Measurements from ENCODE around the gene KRT78. TPM values are rescaled to one million over a fixed set of nuclear protein-coding genes. Genes with fewer than 3 reads are reported as not detected.

The KRT78 gene
- total and polyA plus RNA-seq, 2 of the 13 experiments (the other 11 are each of a cell fraction or from before 2014, with no cell fraction given) = not detected

DNA sequence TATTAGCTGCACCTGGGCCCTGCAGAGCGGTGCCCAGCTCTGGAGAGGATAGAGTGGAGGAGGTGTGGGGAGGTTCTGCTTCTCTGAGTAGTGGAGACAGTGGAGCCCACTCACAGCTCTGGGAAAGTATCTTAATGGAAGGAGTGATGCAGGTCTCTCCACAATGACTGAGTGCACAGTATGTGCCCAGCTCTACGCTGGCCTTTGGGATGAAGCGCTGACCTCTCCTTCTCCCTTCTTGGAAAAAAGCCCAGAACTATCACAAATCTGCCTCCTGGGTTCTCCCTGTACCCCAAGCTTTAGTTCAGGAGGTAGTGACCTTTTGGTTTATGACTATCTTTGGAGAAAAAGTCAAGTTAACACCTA, 52.4 kb downstream of the KRT78 start:
- Histone ChIP-seq H3K27ac (ENCODE audit: extremely low read length, insufficient read depth, low read length) (no peak overlapping the region), H3K27me3 (ENCODE audit: control insufficient read depth in 1 of 2, insufficient read depth in 2 of 2, low read length in 2 of 2) (peaks cover 0 to 18% of the 10 kb centered on the region in 2 experiments; a peak in 3 of 5 replicates), H3K36me3 (replicated peaks in 1 of 2; ENCODE audit: control insufficient read depth in 1 of 2, insufficient read depth in 2 of 2, low read length in 2 of 2) (no peaks in the 10 kb centered on the region), H3K4me2 (ENCODE audit: low read depth, low read length) (no peak overlapping the region), H3K79me2 (ENCODE audit: insufficient read depth, low read length) (no peaks in the 10 kb centered on the region), H3K4me1 (ENCODE audit: insufficient read depth, low read length) (no peaks in the 10 kb centered on the region), H4K20me1 (ENCODE audit: insufficient read depth, low read length) (no peaks in the 10 kb centered on the region), H2AFZ (ENCODE audit: low read length) (no peak overlapping the region), H3K4me3 (replicated peaks in 1 of 3; ENCODE audit: insufficient read depth in 1 of 3, low read depth in 2 of 3, low read length in 3 of 3) (no peak overlapping the region), H3K9ac (ENCODE audit: insufficient read depth, low read depth, low read length) (no peak overlapping the region), H3K9me3 (ENCODE audit: low read length) (no peaks in the 10 kb centered on the region)
- ChIA-PET POLR2A (no interaction called here), CTCF (ENCODE audit: low intra/inter-chr PET ratio, low total read pairs) (no interaction called here)
- TF ChIP-seq RBFOX2 (IDR thresholded peaks at IDR 0.05; ENCODE audit: low read depth, low read length) = no peak
- no peak for TF ChIP-seq ZNF761 (CRISPR knock-in tag; conservative IDR thresholded peaks at IDR 0.05)
- no peak for TF ChIP-seq ZNF329 (CRISPR knock-in tag; IDR thresholded peaks at IDR 0.05; ENCODE audit: low read depth)
- no peak for TF ChIP-seq TARDBP (CRISPR knock-in tag; IDR thresholded peaks at IDR 0.05)
- TF ChIP-seq MED1 (CRISPR knock-in tag; IDR thresholded peaks at IDR 0.05) = no peak
- TF ChIP-seq IRF2 (CRISPR knock-in tag; IDR thresholded peaks at IDR 0.05) = no peak
- no peak for TF ChIP-seq ZFP41 (CRISPR knock-in tag; IDR thresholded peaks at IDR 0.05; ENCODE audit: borderline replicate concordance)
- TF ChIP-seq, protein P1, sequence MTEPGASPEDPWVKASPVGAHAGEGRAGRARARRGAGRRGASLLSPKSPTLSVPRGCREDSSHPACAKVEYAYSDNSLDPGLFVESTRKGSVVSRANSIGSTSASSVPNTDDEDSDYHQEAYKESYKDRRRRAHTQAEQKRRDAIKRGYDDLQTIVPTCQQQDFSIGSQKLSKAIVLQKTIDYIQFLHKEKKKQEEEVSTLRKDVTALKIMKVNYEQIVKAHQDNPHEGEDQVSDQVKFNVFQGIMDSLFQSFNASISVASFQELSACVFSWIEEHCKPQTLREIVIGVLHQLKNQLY (CRISPR knock-in tag; IDR thresholded peaks at IDR 0.05) = no peak
- no peak for TF ChIP-seq FOXK2 (IDR thresholded peaks at IDR 0.05)
- TF ChIP-seq MBD4 (IDR thresholded peaks at IDR 0.05; ENCODE audit: borderline replicate concordance, low read length) = no peak
- no peak for TF ChIP-seq TCF12 (IDR thresholded peaks at IDR 0.05)
- TF ChIP-seq TCF12 (CRISPR knock-in tag; IDR thresholded peaks at IDR 0.05) = no peak
- TF ChIP-seq EED (CRISPR knock-in tag; IDR thresholded peaks at IDR 0.05) = no peak
- no peak for TF ChIP-seq GTF2F1 (IDR thresholded peaks at IDR 0.05; ENCODE audit: low read length)
- TF ChIP-seq ZNF652 (CRISPR knock-in tag; IDR thresholded peaks at IDR 0.05; ENCODE audit: borderline replicate concordance, low read depth) = no peak
- TF ChIP-seq, protein P2, sequence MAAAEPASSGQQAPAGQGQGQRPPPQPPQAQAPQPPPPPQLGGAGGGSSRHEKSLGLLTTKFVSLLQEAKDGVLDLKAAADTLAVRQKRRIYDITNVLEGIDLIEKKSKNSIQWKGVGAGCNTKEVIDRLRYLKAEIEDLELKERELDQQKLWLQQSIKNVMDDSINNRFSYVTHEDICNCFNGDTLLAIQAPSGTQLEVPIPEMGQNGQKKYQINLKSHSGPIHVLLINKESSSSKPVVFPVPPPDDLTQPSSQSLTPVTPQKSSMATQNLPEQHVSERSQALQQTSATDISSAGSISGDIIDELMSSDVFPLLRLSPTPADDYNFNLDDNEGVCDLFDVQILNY (CRISPR knock-in tag; conservative IDR thresholded peaks at IDR 0.05) = no peak
- TF ChIP-seq, protein P3, sequence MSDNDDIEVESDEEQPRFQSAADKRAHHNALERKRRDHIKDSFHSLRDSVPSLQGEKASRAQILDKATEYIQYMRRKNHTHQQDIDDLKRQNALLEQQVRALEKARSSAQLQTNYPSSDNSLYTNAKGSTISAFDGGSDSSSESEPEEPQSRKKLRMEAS (IDR thresholded peaks at IDR 0.05) = no peak
- no peak for TF ChIP-seq FOXA1 (IDR thresholded peaks at IDR 0.05)
- TF ChIP-seq FOXA1 (CRISPR knock-in tag; IDR thresholded peaks at IDR 0.05) = no peak
- no peak for TF ChIP-seq PHF5A (CRISPR knock-in tag; IDR thresholded peaks at IDR 0.05; ENCODE audit: low read depth, unreplicated experiment)
- intact Hi-C loops (cut with micrococcal nuclease; ENCODE audit: unreplicated experiment) = no loop called here
- BruUV-seq (replicated peaks) = no TSS peak
- 55% methylated on average over 2 of the region's 3 CpGs for WGBS (ENCODE audit: low lambda C conversion rate)
- DNase-seq (ENCODE audit: low spot score) (no peak), FAIRE-seq (no peak), ATAC-seq (no peak)
- in situ Hi-C loops (cut with HindIII; ENCODE audit: extremely low pct_ligation_motif_present, low pct_unique_long_range_greater_than_20kb) = no loop called here
